Measurements from ENCODE around the gene CRIP2.

CRIP2 gene

DNA sequence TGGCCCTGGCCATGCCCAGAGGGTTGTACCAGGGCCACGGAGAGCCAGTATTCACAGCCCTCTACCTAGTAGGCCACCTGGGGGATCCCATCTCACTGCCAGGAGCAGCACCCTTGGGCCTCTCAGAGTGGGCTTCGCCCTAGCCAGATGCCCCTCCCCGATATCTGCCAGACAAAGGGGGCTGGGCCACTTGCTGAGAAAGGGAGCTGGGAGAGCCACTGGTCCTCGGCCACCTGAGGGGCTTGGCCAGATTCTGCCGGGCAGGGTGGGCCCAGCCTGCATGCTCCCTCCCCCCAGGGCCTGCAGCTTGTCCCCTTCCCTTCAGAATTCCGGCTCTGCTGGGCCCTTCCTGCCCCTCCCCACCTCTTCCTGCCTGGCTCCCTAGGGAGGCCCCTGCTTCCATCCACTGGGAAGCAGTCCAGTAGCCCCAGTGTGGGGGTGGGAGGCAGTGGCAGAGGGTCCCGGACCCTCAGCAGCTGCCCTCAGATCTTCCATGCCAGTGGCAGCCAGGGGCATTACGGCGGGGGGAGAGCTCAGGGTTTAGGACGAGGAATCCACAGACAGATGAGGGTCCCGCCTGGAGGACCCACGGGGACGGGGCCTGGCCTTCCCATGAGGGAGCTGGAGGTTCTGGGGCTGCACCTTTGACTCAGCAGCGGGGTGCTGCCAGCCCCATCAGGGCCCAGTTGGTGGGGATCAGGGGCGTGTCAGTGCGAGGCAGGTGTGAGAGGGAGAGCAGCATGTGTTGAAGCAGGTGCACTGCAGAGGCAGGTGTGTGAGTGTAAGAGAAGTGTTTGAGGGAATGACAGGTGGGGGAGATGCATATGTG, 2.4 kb downstream of the CRIP2 start:
- DNase-seq (ENCODE audit: low spot score): no peak

DNA sequence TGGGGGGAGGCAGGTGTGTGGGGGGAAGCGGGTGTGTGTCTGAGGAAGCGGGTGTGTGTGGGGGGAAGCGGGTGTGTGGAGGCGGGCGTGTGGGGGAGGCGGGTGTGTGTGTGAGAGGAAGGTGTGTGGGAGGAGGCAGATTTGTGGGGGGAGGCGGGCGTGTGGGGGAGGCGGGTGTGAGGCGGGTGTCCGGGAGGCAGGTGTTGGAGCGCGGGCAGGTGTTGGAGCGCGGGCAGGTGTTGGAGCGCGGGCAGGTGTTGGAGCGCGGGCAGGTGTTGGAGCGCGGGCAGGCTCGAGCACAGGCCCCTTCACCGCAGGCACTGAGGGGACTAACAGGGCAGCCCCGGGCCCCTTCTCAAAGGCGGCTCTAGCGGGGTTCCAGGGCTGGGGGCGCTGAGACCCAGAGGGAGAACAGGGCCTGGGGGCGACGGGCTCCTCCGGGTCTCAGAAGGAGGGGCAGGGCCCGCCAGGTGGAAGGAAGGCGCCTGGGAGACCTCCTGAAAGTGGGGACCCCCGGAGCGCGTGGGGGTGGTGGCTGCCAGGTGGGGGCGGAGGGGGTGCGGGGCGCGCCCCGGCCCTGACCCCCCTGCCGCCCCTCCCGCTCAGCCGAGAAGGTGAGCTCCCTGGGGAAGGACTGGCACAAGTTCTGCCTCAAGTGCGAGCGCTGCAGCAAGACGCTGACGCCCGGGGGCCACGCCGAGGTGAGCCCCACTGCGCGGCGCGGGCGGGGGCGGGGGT, 3.2 kb downstream of the CRIP2 start:
- no peak for DNase-seq (ENCODE audit: low spot score)

- DNase-seq (ENCODE audit: low spot score): no peak
Observed at GRCh38 chr14:105478398-105479251, 4.0 kb downstream of the CRIP2 start.

- no peak for DNase-seq (ENCODE audit: low spot score)
Observed at GRCh38 chr14:105479431-105480158, 5.0 kb downstream of the CRIP2 start.

DNA sequence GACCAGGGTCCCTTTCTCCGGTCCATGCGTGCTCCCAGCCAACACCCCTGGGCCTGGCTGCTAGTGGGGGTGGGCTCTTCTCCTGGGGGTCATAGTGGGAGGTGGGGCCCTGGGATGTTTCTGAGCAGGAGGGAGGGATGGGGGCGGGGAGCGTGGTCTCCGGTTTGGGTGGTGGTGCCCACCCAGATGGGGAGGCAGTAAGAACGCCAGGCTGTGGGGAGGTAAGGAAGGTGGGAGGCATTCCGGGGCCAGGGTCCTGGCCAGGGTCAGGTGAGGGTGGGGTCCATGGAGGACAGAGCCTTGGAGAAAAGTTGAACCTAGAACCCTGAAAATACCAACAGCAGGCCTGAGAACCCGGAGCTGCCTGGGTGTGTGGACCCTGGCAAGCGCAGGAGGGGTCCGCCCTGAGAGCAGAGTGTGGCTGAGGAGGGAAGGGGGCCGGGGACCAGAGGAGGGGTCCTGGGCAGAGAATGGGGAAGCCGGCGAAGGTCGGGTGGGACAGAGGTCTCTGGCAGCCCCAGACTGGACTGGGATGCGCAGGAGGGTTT, 5.7 kb downstream of the CRIP2 start:
- DNase-seq (ENCODE audit: low spot score): no peak

GRCh38 chr14:105480807-105481801, 6.5 kb downstream of the CRIP2 start:
- peak; percentile 90 for DNase-seq (ENCODE audit: low spot score)

DNA sequence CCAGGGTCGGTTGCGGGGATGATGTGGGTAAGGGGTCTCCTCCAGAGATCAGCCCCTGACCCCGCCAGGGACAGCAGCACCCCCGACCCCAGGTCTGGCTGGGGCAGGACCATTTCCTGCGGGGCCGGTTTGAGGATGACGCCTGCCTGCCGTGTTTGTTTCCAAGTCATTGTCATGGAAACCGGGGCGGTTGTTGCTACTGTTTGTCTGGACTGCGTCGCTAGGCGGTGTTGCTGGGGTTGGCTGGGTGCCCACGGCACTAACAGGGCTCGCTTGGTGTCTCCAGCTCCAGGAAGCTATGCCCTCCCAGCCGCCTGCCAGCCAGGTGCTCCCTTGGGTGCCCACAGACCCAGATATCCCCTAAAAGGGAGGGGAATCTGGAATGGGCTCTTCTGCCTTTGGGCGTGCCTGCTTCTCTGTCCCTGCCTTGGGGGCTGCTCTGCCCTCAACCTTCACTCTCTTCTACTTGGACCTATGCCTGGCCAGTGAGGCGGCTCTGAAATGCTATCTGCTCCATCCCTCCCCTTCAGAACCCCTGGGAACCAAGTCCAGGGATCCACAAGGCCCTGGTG, 7.4 kb downstream of the CRIP2 start:
- peak; percentile 96 for DNase-seq (ENCODE audit: low spot score)

DNA sequence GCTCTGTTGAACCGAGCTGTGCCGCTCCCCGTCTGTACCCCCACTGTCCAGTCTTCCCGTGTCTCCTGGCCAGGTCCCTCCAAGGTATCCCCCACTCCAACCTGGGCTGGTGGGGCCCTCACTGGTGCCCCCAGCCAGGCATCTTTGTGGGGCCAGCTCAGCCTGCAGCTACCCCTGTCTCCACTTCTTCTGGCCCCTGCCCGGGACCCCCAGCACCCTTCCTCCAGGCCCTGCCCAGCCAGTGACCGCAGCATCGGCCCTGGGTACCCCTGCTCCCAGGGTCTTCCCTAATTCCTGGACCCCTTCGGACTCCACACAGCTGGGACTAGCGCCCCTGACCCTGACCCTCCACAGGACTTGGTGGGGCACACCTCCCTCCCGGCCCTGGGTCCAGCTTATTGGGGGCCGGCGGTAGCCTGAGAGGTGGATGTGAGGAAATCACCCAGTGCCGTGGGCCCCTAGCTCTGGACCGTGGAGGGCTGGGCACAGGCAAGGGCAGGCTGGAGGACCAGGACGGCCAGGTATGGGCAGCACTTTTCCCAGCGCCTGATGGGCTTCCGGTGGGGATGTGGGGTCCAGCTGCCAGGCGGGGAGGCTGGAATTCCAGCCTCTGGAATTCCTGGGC, 8.0 kb downstream of the CRIP2 start:
- DNase-seq (ENCODE audit: low spot score): no peak

DNA sequence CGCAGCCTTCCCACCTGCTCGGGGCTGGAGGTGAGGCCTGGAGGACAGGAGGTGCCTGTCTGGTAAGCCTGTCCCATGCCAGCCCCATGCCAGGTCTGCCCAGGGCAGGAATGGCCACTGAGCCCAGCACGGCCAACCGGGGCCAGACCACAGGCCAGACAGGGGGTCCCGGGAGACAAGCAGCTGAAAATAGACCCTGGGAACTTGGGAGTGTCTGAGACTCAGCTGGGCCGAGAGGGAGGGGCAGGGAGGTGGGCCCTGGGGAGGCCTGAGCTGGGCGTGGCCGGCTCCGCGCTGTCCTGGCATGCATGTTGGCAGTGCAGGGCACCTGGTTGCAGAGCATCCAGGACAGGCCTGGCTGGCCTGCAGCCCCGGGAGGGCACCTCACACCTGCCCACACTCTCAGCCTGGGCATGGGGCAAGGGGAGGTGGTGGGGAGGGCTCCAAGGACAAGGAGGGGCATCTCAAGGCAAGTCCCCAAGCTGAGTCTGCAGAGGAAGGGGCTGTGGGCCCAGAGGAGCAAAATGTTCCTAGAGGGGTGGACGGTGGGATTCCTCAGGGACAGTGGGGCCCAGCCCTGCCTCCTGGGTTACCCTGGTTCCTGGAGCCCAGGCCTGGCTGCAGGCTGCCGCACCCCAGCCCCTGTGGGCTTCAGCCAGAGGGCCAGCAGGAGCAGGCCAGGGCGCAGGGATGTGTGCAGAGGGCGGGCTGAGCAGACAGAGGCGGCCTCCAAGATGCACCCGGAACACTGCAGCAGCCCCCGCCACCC, 8.9 kb downstream of the CRIP2 start:
- DNase-seq (ENCODE audit: low spot score): no peak

- DNase-seq (ENCODE audit: low spot score): no peak
Observed at GRCh38 chr14:105484069-105484996, 9.7 kb downstream of the CRIP2 start.

GRCh38 chr14:105484997-105485393, 10.4 kb downstream of the CRIP2 start:
- no peak for DNase-seq (ENCODE audit: low spot score)

GRCh38 chr14:105485739-105486162, 11.1 kb downstream of the CRIP2 start:
- peak; percentile 74 for DNase-seq (ENCODE audit: low spot score)

- DNase-seq (ENCODE audit: low spot score): no peak
Observed at GRCh38 chr14:105486163-105486973, 11.7 kb downstream of the CRIP2 start, which contains the start of gene CRIP1. CRIP1 (plus strand) TSS chr14:105486886; CDS start chr14:105487260, 374 bp downstream.

DNA sequence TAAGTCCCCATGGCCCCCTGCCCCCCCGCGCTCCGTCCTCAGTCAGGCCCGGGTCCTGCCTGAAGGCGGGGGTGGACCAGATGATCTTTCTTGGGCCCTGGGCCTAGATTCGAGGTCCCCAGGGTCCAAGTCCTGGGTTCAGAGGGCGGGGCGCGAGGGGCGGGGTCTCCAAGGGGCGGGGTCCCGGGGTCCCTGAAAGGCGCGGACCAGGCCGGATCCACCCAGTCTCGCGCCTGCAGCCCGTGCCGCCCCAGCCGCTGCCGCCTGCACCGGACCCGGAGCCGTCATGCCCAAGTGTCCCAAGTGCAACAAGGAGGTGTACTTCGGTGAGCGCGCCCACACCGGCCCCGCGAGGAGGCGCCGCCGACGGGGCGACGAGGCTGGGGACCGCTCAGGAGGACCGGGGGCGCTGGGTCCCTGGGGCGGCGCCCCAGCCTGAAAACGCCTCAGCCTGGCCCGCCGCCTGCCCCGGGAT, 12.4 kb downstream of the CRIP2 start:
- DNase-seq (ENCODE audit: low spot score): no peak

GRCh38 chr14:105487449-105487985, 12.9 kb downstream of the CRIP2 start:
- DNase-seq (ENCODE audit: low spot score): no peak
